H9 (cell line): Measurements from ENCODE around the gene TBCK. TPM values are rescaled to one million over a fixed set of nuclear protein-coding genes. Genes with fewer than 3 reads are reported as not detected.

Source experiments
- DNase-seq: peaks from one replicate; pipeline ENCODE4 v3.0.0-alpha.2; 2017
- H2AFZ ChIP-seq: one replicate; pipeline ENCODE4 v1.6.1; 2013; ENCODE audit warnings: mild to moderate bottlenecking, low read length, control low read depth, moderate library complexity
- H2AK5ac ChIP-seq: 2 replicates; pipeline ENCODE4 v1.6.1; 2013; ENCODE audit warnings: low read length, control low read depth, mixed read lengths; ENCODE audit not compliant: insufficient read length
- H2BK120ac ChIP-seq: one replicate; pipeline ENCODE4 v1.6.1; 2013; ENCODE audit warnings: low read depth, mild to moderate bottlenecking, low read length, control low read depth, inconsistent platforms; ENCODE audit not compliant: poor library complexity, severe bottlenecking
- H2BK12ac ChIP-seq: 2 replicates; pipeline ENCODE4 v1.6.1; 2013; ENCODE audit warnings: low read length, control low read depth, mixed read lengths, low read depth; ENCODE audit not compliant: insufficient read length
- H2BK15ac ChIP-seq: 2 replicates; pipeline ENCODE4 v1.6.1; 2013; ENCODE audit warnings: low read depth, low read length, control low read depth
- H2BK20ac ChIP-seq: one replicate; pipeline ENCODE4 v1.6.1; 2013; ENCODE audit warnings: low read depth, mild to moderate bottlenecking, low read length, control low read depth, inconsistent platforms; ENCODE audit not compliant: poor library complexity, severe bottlenecking
- H2BK5ac ChIP-seq: 2 replicates; pipeline ENCODE4 v1.6.1; 2013; ENCODE audit warnings: low read length, control low read depth, mixed read lengths; ENCODE audit not compliant: insufficient read length
- H3K14ac ChIP-seq: 2 replicates; pipeline ENCODE4 v1.6.1; 2013; ENCODE audit warnings: low read length, control low read depth; ENCODE audit not compliant: insufficient read depth
- H3K18ac ChIP-seq: 2 replicates; pipeline ENCODE4 v1.6.1; 2013; ENCODE audit warnings: low read depth, mild to moderate bottlenecking, mixed read lengths, low read length, control low read depth; ENCODE audit not compliant: insufficient read length
- H3K23ac ChIP-seq: 2 replicates; pipeline ENCODE4 v1.6.1; 2013; ENCODE audit warnings: low read length, control low read depth, mixed read lengths, low read depth; ENCODE audit not compliant: insufficient read length
- H3K23me2 ChIP-seq: 2 replicates; pipeline ENCODE4 v1.6.1; 2013; ENCODE audit warnings: low read depth, mild to moderate bottlenecking, mixed read lengths, low read length, control low read depth; ENCODE audit not compliant: insufficient read length, poor library complexity, severe bottlenecking
- H3K27ac ChIP-seq: 2 replicates; pipeline ENCODE4 v1.5.1; 2013; ENCODE audit warnings: low read length, control low read depth, mixed read lengths, low read depth; ENCODE audit not compliant: insufficient read length
- H3K27me3 ChIP-seq: 2 replicates; pipeline ENCODE4 v1.6.1; 2013; ENCODE audit warnings: low read length, control low read depth, inconsistent platforms; ENCODE audit not compliant: insufficient read depth
- H3K4ac ChIP-seq: 2 replicates; pipeline ENCODE4 v1.6.1; 2013; ENCODE audit warnings: low read depth, mild to moderate bottlenecking, control low read depth, inconsistent platforms, low read length, moderate library complexity
- H3K4me1 ChIP-seq: 2 replicates; pipeline ENCODE4 v1.6.1; 2013; ENCODE audit warnings: low read length, control low read depth, inconsistent platforms; ENCODE audit not compliant: insufficient read depth
- H3K4me2 ChIP-seq: 2 replicates; pipeline ENCODE4 v1.6.1; 2013; ENCODE audit warnings: low read length, control low read depth, mixed read lengths; ENCODE audit not compliant: insufficient read length, insufficient read depth
- H3K56ac ChIP-seq: 2 replicates; pipeline ENCODE4 v1.6.1; 2013; ENCODE audit warnings: low read depth, mild to moderate bottlenecking, mixed read lengths, low read length, control low read depth; ENCODE audit not compliant: insufficient read length
- H3K79me1 ChIP-seq: 2 replicates; pipeline ENCODE4 v1.6.1; 2013; ENCODE audit warnings: low read depth, mild to moderate bottlenecking, moderate library complexity, low read length, control low read depth, inconsistent platforms; ENCODE audit not compliant: insufficient read depth, poor library complexity, severe bottlenecking
- H3K79me2 ChIP-seq: 2 replicates; pipeline ENCODE4 v1.6.1; 2013; ENCODE audit warnings: low read length, control low read depth, inconsistent platforms; ENCODE audit not compliant: insufficient read depth
- H3K9ac ChIP-seq: 2 replicates; pipeline ENCODE4 v1.6.1; 2013; ENCODE audit warnings: low read length, control low read depth, mixed read lengths; ENCODE audit not compliant: insufficient read length; ENCODE audit errors: extremely low read depth
- H3K9me3 ChIP-seq: one replicate; pipeline ENCODE4 v1.6.1; 2013; ENCODE audit warnings: low read depth, low read length, inconsistent platforms; ENCODE audit not compliant: control insufficient read depth
- H3T11ph ChIP-seq: one replicate; pipeline ENCODE4 v1.6.1; 2013; ENCODE audit warnings: mild to moderate bottlenecking, low read length, control low read depth, inconsistent platforms
- H4K20me1 ChIP-seq: one replicate; pipeline ENCODE4 v1.6.1; 2013; ENCODE audit not compliant: control insufficient read depth, insufficient read length, insufficient read depth
- H4K5ac ChIP-seq: 2 replicates; pipeline ENCODE4 v1.6.1; 2013; ENCODE audit warnings: low read depth, mild to moderate bottlenecking, mixed read lengths, low read length, control low read depth; ENCODE audit not compliant: insufficient read length
- H4K8ac ChIP-seq: replicated peaks from 2 replicates; pipeline ENCODE4 v1.6.1; 2013; ENCODE audit warnings: low read length, control low read depth, mixed read lengths, low read depth; ENCODE audit not compliant: insufficient read length
- H4K91ac ChIP-seq: 2 replicates; pipeline ENCODE4 v1.6.1; 2013; ENCODE audit warnings: low read depth, mild to moderate bottlenecking, moderate library complexity, mixed read lengths, low read length, control low read depth; ENCODE audit not compliant: insufficient read length
- H3K27ac Mint-ChIP-seq, 3 experiments: 2 replicates in 2 of 3; 3 replicates in 1 of 3; pipeline ENCODE4 v1.8.0; 2020 to 2021; ENCODE audit warnings: mixed read lengths in 3 of 3, mild to moderate bottlenecking in 1 of 3, moderate library complexity in 1 of 3
- H3K27me3 Mint-ChIP-seq: 2 replicates; pipeline ENCODE4 v1.8.0; 2021; ENCODE audit warnings: low read depth, mild to moderate bottlenecking, moderate library complexity, mixed read lengths
- H3K36me3 Mint-ChIP-seq, 3 experiments: 2 replicates in 2 of 3; 3 replicates in 1 of 3; pipeline ENCODE4 v1.8.0; 2020 to 2021; ENCODE audit warnings: low read depth in 3 of 3, mixed read lengths in 3 of 3; ENCODE audit not compliant: insufficient read depth in 1 of 3
- H3K4me1 Mint-ChIP-seq, 2 experiments: 2 replicates each; pipeline ENCODE4 v1.8.0; 2020; ENCODE audit warnings: mixed read lengths in 2 of 2
- H3K4me3 Mint-ChIP-seq, 2 experiments: 2 replicates in 1 of 2; 3 replicates in 1 of 2; pipeline ENCODE4 v1.8.0; 2020 to 2021; ENCODE audit warnings: mild to moderate bottlenecking in 2 of 2, mixed read lengths in 2 of 2, moderate library complexity in 1 of 2
- H3K9me3 Mint-ChIP-seq, 2 experiments: 2 replicates in 1 of 2; 3 replicates in 1 of 2; pipeline ENCODE4 v1.8.0; 2020; ENCODE audit warnings: mild to moderate bottlenecking in 2 of 2, mixed read lengths in 2 of 2, moderate library complexity in 1 of 2
- WGBS: extraction: QIAGEN DNeasy Blood & Tissue Kit; methylation state at CpG from one replicate; pipeline ENCODE4 v1.1.7; 2013; ENCODE audit warnings: missing lambda C conversion rate, low lambda C conversion rate, mixed read lengths; ENCODE audit not compliant: insufficient read length; ENCODE audit errors: extremely low coverage; 5-methylcytosine and 5-hydroxymethylcytosine counted together
- total RNA-seq: library from RNA; stranded (reverse); gene quantifications from 2 replicates; pipeline ENCODE4 v1.2.1, GENCODE V29; 2021
- TF ChIP-seq, protein P1 (sequence below): fragments of 200-600 bp; sonication (generic); conservative IDR thresholded peaks from 3 replicates; pipeline ENCODE4 v1.8.0; 2021; ENCODE audit warnings: antibody characterized with exemption, mild to moderate bottlenecking

TBCK gene
- total RNA-seq, 1 experiment from 2014 or later: 22.1 TPM

- H3K4me1 Mint-ChIP-seq: peaks cover 10 to 16% of the 10 kb centered on the region in 2 experiments
- H4K5ac ChIP-seq: no peak overlapping the region
- no peak overlapping the region for H4K8ac ChIP-seq
- H2BK120ac ChIP-seq: no peak overlapping the region
- H3K79me2 ChIP-seq: no peaks in the 10 kb centered on the region
- no peaks in the 10 kb centered on the region for H3K79me1 ChIP-seq
- H3K36me3 Mint-ChIP-seq: peaks cover 4 to 12% (median 10%) of the 10 kb centered on the region in 3 experiments; a peak in 6 of 7 replicates
- H3K9me3 Mint-ChIP-seq: no peaks in the 10 kb centered on the region
- no peak overlapping the region for H2BK15ac ChIP-seq
- no peak overlapping the region for H2BK5ac ChIP-seq
- H2AK5ac ChIP-seq: no peak overlapping the region
- H3K9me3 ChIP-seq: no peaks in the 10 kb centered on the region
- H4K91ac ChIP-seq: no peak overlapping the region
- no peaks in the 10 kb centered on the region for H3K4me1 ChIP-seq
- H3K18ac ChIP-seq: no peak overlapping the region
- no peak overlapping the region for H3K27ac ChIP-seq
- H3K14ac ChIP-seq: no peak overlapping the region
- no peak for DNase-seq
- no peak overlapping the region for H2BK20ac ChIP-seq
- H3K4me3 Mint-ChIP-seq: no peak overlapping the region
- H3K27ac Mint-ChIP-seq: no peak overlapping the region
- H2BK12ac ChIP-seq: no peak overlapping the region
- H3T11ph ChIP-seq: no peak overlapping the region
- no peaks in the 10 kb centered on the region for H3K27me3 ChIP-seq
- no CpG with 5 or more reads among the region's 10 CpGs for WGBS
- no peaks in the 10 kb centered on the region for H3K27me3 Mint-ChIP-seq
- H2AFZ ChIP-seq: no peak overlapping the region
- H3K4me2 ChIP-seq: no peak overlapping the region
- TF ChIP-seq, protein P1, sequence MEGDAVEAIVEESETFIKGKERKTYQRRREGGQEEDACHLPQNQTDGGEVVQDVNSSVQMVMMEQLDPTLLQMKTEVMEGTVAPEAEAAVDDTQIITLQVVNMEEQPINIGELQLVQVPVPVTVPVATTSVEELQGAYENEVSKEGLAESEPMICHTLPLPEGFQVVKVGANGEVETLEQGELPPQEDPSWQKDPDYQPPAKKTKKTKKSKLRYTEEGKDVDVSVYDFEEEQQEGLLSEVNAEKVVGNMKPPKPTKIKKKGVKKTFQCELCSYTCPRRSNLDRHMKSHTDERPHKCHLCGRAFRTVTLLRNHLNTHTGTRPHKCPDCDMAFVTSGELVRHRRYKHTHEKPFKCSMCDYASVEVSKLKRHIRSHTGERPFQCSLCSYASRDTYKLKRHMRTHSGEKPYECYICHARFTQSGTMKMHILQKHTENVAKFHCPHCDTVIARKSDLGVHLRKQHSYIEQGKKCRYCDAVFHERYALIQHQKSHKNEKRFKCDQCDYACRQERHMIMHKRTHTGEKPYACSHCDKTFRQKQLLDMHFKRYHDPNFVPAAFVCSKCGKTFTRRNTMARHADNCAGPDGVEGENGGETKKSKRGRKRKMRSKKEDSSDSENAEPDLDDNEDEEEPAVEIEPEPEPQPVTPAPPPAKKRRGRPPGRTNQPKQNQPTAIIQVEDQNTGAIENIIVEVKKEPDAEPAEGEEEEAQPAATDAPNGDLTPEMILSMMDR: no peak
- H4K20me1 ChIP-seq: no peaks in the 10 kb centered on the region
- H3K9ac ChIP-seq: no peak overlapping the region
- no peaks in the 10 kb centered on the region for H3K23me2 ChIP-seq
- no peak overlapping the region for H3K56ac ChIP-seq
- H3K4ac ChIP-seq: no peak overlapping the region
- no peak overlapping the region for H3K23ac ChIP-seq
Observed at GRCh38 chr4:106294062-106294461, 21.9 kb downstream of the TBCK start.
